IPS-NIHi7 (cell line): ENCODE data around the gene MAD2L2.

Experiments used
- DNase-seq: peaks from one replicate; pipeline ENCODE4 v3.0.0; 2012; ENCODE audit warnings: mixed read lengths; ENCODE audit errors: extremely low spot score

Gene MAD2L2

DNA sequence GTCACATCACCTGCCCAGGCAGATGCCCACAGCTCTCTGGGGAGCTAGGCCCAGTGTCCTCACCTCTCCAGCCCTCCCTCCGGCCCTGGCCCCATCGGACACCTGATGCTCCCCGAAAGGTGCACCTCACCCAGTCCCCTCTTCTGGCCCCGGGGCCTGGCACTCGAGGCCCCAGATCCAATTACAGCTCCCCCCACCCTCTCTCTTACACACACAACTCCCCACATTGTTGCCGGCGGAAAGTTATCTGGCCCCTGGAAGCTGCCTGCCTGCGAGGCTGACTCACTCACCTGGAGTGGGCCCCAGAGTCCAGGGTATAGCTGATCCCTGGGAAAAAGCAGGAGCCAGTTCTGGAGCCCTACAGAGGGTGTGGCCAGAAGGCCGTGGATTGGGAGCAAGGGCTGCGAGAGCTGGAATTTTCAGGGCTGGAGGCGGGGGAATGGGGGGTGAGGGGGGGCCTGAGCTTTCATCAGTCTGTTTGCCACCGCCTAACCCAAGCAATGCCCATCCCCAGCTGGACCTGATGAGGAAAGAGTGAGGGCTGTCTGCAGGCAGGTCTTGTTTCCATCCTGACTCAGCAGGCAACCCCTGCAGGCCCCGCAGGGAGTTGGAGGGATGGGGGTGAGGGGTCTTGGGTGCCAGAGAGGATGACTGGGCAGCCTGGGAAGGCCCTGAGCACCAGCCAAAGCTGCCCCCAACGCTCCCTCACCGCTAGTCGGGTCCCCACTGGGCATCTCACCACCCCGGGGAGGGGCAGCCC lies 27.7 kb downstream of the MAD2L2 start:
- DNase-seq, result peak; percentile 56

DNA sequence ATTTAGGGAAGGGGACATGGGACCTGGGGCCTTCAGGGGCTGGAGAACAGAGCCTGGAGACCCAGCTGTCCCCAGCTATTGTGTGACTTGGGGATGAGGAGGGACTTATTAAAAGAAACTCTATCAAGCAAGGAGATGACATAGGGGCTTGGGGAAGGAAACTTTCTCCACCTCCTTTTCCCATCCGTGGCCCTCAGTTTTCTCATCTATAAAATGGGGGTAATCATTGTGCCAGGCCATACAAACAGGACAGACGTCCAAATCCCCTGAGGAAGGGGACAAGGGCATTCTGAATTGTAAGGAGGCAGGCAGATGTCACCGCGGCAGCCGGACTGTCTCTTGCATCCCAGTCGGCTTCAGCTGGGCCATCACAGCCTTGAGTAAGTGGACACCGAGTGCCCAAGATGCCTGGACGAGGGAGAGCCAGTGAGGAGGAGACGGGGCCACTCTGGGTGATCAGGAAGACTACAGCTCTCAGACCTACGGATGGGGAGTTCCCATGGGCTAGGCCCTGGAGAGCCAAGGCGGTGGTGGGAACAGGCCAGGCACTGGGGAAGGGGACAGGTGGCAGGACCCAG lies 28.7 kb downstream of the MAD2L2 start:
- DNase-seq, result no peak

DNA sequence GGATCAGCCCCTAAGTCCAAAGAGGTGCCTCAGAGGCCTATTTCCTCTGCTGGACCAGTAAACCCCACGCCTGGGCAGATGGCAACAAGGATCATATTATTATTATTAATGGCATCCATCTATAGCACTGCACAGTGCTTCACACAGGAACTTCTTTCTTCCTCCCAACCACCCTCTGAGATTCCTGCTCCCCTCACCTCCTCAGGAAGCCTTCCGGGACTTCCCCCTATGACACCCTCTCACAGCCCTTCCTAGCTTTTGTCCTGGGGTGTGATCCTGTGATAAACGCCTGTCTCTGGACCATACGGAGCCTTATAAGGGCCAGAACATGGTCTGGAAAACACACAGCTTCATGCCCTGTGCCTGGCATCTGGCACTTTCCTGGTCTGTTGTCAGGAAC lies 29.9 kb downstream of the MAD2L2 start:
- DNase-seq, result no peak

DNA sequence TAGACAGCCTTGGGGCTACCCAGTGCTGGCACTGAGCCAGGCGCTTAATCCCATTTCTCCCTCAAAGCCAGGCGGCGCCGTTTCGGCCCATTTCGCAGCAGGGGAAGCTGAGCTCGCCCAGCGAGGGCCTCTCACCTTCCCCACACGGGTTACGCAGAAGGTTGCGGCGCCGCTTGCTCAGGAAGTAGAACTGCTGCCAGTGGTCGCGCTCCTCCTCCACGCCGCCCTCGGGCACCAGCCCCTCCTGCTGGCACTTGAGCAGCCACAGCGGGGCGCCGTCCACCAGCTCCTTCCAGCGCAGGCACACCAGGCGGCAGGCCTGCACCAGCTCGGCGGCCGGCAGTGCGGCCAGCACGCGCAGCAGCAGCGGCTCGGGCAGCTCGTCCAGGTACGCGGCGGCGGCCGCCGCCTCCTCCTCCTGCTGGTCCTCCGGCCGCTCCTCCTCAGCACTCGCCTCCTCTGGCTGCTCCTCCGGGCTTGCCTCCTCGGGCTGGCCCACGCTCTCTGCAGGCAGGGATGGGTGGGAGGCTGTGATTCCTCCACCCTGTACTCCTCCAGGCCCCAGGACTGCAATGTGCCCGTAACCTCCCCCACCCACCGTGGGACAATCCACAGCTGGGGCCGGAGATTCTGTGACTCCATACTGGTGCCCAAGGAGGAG lies 30.5 kb downstream of the MAD2L2 start:
- peak; percentile 69 for DNase-seq

DNA sequence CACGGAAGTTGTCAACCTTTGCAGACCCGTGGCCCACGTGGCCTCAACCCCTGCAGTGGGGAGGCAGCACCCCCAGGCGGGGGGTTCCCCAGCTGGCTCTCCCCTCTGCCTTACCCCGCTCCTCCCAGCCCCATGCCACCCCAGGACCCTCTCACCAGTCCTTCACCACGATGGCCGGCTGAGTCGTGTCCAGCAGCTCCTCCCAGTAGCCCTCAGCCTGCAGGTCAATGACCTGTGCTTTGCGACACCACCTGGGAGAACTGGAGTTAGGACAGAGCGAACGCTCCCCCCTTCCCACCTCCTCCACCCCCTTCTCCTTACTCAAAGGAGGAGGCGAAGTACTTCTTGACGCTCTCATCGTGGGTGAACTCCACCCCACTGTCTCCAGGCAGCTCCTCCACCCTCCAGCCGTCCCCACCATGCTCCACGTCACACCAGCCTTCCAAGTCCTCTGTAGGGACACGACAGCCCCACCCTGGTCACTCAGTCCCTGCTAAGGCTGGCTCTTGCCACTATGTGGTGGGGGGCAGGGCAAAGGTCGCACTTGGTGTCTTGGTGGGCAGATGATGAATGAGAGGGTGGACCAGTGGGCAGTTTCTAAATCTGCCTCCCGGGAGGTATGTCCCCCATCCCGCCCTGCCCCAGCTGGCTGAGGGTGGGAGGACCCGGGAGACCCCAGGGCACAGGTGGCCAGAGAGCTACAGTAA lies 31.2 kb downstream of the MAD2L2 start:
- DNase-seq, result no peak

DNA sequence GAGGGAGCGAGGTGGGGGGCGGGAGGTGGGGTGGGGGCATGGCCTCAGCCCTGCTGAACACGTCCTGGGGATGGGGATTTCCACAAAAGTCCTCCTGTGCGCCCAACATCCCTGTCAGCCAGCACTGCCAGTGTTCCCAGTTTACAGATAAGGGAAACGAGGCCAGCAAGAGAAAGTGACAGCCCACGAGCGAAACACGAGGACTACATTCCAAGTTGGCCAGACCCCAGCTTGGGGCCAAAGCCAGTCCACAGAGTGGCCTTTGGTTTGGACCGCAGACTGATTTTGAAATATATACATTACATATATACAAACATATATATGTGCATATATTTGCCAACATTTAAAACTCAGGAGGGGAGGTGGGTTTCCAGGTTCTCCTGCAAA lies 31.7 kb downstream of the MAD2L2 start:
- no peak for DNase-seq

DNA sequence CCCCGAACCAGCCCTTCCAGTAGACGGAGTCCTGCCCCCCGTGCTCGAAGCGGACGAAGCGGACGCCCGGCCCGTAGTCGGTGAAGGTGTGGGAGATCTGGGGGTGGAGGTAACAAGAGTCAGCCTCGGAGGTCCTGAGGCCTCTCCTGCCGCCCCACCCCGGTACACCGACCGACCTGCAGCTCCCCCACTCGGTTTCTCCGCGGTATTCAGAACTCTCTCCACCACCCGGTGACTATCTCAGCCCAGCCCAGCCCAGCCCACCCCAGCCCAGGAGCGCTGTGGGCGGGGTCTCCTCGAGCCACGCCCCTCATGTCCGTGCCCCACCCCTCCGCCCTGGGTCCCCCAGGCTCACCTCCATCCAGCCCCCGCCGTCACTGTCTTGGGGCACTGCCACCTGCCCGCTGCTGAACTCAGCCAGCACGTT lies 32.2 kb downstream of the MAD2L2 start:
- DNase-seq, result peak; percentile 60

DNA sequence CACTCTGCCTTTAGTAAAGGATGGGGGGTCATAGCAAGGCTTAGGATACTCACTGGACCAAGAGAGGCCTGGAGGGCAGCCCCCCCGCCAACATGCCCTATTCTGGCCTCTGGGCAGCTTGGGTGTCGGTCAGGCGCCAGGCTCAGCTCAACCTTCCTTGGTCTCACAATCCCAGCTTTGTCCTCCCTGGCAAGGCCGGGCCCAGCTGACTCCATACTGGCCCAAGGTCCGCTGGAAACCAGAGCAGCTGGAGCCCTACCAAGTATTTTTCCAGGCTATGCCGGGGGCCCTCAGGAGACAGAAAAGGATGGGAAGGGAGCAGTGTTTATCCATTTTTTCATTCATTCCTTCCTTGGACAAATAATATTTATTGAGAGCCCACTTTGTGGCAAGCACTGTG lies 32.9 kb downstream of the MAD2L2 start:
- no peak for DNase-seq

DNA sequence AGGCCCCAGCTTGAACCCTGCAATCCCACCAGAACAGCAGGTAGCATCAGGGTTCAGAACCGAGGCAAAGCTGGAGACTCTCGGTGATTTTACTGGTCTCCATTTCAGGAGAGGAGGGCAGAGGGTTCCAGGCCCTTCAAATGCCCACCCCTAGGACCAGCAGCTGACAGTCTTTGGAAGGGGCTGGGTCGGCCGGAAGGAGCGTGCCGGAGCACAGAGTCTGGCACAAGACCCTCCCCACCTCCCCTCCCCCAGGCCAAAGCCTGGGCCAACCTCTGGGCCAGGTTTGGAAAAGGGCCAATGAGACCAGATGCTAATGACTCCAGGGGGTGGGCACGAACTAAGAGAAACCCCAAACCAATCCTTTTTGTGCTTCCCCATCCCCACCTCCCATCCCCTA lies 33.6 kb downstream of the MAD2L2 start:
- DNase-seq, result no peak

DNA sequence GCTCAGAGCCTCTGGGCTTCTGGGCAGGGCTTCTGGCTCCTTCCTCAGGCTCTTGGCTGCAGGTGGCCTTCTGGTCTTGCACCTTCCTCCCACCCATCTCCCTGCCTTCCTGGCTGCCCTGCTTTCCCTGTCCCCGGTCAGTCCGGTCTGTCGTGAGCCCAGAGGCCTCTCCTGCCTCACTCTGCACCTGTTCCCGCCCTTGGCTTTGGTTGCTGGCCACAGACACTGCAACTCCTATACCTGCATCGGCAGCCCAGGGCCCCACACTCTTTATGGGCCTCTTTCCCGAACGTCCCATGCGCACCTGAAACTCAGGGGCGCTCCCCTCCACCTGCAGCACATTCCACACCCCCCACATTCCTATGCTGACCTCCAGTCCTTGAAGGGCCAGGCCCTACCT lies 34.6 kb downstream of the MAD2L2 start:
- no peak for DNase-seq

DNA sequence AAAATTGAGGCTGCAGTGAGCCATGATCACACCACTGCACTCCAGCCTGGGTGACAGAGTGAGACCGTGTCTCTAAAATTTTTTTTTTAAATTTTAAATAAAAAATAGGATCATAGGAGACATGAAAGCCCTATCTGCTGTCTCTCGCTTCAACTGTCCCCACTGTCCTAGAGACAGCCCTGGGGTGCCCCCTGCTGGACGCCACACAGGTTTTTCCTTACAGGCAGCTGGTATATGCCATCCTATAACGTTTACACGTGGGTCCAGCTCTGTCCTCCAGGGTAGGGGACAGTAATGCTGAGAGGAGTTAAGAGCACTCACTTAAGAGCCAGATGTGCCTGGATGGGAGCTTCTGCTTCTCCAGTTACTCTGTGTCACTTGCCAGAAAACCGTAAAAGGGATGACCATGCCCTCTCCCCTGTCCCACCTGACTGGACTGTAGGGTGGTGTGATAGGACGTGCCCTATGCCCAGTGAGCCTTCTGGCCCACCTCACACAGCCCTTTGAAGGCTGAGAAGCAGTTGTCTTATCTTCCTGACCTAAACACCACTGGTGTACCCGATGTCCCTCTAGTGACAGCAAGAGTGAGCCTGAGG lies 35.2 kb downstream of the MAD2L2 start:
- DNase-seq, result peak; percentile 70

DNA sequence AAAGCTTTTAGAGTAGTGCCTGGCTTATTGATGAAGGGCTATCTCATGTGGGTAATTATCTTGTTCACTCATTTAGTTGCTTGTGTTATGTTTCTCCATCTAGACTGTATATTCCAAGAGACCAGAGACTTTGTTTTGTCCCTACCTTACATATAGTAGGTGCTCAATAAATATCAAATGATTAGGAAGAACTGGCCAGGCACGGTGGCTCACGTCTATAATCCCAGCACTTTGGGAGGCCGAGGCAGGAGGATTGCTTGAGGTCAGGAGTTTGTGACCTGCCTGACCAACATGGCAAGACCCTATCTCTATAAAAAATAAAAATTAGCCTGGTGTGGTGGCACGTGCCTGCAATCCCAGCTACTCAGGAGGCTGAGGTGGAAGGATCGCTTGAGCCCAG lies 35.7 kb downstream of the MAD2L2 start:
- DNase-seq, result no peak

DNA sequence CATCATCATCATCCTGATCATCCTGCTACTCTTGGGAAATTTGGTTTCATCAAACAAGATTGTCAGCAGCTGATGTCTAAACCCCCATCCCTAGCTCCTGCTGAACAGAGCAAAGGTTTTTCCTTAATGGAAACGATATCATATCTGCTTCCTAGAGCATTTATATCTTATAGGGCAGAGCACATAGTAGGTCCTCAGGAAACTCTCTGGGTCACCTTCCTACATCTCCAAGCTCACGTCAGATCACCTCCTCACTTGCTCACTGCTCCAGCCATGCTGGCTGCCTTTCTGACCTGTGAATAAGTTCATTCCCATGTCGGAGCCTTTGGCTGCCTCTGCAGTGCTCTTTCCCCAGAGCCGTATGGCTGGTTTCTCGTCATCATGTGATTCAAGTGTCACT lies 37.2 kb downstream of the MAD2L2 start:
- no peak for DNase-seq

DNA sequence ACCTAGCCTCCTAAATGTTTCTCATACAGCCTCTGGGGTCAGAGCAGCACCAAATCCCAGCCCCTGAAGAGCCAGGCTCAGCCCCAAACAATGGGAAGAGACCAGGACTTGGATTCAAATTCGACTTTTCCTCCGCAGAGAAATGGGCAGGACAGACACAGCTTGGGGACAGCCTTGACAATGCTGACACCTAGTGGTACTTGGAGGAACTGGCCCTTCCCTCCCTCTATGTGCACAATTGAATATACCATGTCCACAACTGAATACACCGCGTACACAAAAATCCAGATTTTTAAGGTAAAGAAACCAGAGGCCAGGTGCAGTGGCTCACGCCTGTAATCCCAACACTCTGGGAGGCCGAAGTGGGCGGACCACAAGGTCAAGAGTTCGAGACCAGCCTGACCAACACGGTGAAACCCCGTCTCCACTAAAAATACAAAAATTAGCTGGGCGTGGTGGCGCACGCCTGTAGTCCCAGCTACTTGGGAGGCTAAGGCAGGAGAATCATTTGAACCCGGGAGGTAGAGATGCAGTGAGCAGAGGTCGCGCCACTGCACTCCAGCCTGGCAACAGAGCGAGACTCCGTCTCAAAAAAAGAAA lies 38.4 kb downstream of the MAD2L2 start:
- peak; percentile 81 for DNase-seq

DNA sequence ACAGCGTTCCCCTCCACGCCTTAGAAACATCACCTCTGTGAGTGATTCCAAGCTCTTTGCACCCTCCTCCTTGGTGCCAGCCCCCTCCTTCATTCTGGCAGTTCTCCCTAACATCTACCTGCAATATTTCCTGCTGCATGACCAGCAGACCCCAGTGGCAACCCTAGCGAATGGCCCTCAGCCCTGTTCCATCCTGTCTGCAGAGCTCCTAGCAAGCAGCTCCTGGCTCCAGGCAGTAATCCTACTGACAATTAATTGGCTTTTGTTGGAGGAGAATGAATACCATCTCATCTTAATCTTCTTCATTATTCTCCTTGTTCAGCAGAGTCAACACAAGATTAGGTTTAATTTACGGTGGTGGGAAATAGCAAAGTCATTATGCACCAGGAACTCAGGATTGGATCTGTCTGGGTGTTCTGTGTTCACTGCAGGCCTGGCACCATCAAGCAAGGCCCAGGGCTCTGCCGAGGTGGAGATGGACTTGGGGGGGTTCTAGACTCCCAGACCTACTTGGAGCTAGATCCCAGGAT lies 39.1 kb downstream of the MAD2L2 start:
- no peak for DNase-seq

DNA sequence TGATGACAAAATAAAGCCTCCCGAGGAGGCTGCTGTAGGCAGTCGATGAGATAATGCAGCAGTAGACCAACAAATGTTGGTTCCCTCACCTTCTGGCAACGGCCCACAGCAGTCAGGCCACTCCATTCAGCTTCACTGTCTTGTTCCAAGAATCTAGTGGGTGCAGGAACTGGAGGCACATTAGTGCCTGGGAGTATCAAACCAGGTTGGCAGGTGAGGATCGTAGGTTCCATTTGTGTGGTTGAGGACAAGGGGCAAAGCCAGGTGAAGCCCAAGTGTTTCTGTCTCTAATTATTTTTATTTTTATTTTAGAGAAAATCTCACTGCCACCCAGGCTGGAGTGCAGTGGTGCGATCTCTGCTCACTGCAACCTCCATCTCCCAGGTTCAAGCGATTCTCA lies 40.0 kb downstream of the MAD2L2 start:
- DNase-seq, result no peak

DNA sequence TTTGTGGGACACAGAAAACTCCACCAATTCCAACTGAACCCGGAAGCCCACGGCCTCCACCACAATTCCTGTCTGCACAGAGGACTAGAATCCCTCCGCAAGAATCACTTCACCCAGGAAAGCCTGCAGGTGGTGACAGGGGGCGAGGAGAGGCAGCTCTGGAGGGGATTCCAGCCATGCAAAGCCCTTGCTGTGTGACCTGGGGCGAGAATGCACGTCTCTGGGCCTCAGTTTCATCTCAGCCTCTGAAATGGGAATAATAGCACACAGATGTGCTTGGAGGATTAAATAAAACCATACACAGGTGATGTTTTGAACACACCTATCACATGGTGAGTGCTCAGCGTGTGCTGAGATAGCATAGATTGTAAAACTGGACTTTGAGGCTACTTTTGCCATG lies 40.8 kb downstream of the MAD2L2 start:
- DNase-seq, result no peak

DNA sequence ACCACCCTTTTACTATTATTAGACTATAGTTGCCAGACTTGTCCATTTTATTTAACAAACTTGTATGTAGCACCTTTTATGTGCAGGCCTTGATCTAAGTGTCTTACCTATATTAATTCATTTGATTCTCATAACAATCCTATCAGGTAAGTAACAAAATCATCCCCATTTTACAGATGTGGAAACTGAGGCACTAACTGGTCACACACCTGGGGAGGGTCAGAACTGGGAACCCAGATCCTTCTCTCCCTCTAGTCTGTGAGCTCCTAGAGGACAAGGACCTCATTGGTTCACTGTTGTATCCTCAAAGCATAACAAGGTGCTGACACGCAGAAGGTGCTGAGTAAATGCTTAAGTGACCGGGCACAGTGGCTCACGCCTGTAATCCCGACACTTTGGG lies 41.6 kb downstream of the MAD2L2 start:
- DNase-seq, result no peak

DNA sequence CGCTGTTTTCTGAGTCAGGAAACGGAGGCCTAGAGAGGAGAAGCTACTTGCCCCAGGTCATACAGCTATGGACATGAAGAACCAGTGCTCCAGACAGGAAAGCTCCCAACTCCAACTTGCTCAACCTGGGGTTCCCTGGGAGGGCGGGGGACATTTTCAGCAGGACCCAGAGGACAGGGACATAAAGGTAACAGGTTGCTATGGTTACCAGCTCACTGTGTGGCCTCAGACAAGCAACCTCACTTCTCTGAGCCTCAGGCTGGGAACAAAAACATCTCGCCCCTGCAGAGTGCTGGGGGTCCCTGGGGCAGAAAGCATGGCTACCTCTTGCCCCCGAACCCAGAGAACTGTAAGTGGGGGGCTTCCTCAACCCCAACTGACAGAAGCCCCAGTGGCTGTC lies 42.8 kb downstream of the MAD2L2 start:
- no peak for DNase-seq

DNA sequence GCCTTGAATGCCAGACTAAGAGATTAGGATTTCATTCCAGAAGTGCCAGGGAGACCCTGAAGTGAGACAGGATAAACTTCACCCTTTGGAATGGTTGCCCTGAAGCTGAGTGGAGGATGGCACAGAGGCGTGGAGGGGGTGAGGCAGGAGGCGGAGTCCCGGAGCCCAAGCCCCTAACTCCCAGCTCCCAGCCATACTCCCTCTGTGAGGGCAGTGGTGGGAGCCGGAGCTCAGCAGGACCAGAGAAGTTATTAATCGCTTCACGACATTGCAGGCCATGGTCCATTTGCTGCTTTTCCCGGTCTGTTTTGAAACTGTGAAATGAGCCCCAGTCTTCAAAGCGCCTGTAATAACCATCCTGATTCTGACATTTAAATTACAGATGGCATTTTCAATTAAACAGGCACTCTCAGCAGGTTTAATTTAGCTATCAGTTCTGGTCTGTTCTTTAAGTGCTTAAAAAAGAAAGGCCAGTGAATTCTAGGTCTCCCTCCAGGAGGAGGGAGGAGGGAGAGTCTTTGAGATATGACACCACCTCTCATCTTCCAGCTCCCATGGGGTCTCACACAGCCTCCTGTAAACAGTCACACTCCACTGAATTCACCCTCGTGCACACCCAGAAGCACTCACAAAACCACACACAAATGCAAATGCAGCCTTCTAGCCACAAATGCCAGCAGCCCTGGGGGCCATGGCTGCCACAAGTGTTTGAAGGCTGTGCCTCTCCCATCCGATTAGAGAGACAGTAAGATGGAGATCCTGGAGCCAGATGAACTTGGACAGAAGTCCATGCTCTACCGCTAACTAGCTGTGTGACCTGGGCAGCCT lies 46.4 kb downstream of the MAD2L2 start:
- DNase-seq, result no peak
